MM.1S (cell line): Measurements from ENCODE around the gene NBPF11.
"Not testable (repeated sequence)": the region's sequence is repeated elsewhere in the genome, so short reads cannot be mapped to it uniquely, and the experiment has no call there.

Experiments used
- CTCF ChIP-seq: fragments of 300-600 bp; sonication (generic); IDR thresholded peaks from 2 replicates; pipeline ENCODE4 v1.5.1; 2016; ENCODE audit warnings: antibody characterized with exemption, low read length, mixed read lengths
- EZH2 ChIP-seq: fragments of 300-600 bp; sonication (generic); optimal IDR thresholded peaks from 2 replicates; pipeline ENCODE3; 2017; ENCODE audit warnings: low read depth, mild to moderate bottlenecking, antibody characterized with exemption, low read length, mixed read lengths

DNA sequence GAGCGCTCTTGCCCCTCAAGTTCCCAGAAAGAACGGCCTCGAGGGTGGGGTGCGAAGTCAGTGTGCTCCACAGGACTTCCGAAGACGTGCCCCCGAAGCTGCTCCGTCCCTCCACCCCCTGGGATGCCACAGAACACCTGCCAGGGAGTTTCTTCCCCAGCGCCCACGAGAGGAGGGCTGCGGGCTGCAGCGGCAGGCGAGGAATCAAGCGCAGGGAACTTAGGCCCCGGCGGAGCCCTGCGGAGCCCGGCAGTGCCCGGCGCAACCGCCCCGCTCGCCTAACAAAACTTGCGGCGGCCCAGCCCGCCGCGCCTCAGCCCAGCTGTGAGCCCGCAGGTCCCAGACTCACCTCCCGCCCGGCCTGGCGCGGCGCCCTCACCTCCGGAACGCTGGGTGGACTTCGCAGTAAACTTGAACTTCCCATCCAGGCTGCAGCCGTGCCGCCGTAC, 686 bp downstream of the NBPF11 start:
- not testable (repeated sequence) for TF ChIP-seq EZH2, CTCF
